Adrenal gland (tissue), 5 donors: ENCODE data around the gene C15orf61.

Source experiments
- POLR2A ChIP-seq, 2 donors: fragments of 450-650 bp; IDR thresholded peaks; one replicate each; pipeline ENCODE4 v1.6.1; 2017; ENCODE audit warnings: antibody characterized with exemption in 2 of 2, mild to moderate bottlenecking in 2 of 2, moderate library complexity in 1 of 2
- TF ChIP-seq, protein P1 (sequence below), 6 experiments: fragments of 450-650 bp in 4 of 6; fragments of 200-600 bp in 2 of 6; sonication (generic) in 1 of 6; IDR thresholded peaks; 1 replicate in 5 of 6; 2 replicates in 1 of 6; pipeline versions ENCODE4 v1.5.1 to v1.8.0; 2016 to 2021; ENCODE audit warnings: antibody characterized with exemption in 6 of 6, mild to moderate bottlenecking in 2 of 6, moderate library complexity in 1 of 6
- donor health status: DM: no; HTN: no; CAD: no.

DNA sequence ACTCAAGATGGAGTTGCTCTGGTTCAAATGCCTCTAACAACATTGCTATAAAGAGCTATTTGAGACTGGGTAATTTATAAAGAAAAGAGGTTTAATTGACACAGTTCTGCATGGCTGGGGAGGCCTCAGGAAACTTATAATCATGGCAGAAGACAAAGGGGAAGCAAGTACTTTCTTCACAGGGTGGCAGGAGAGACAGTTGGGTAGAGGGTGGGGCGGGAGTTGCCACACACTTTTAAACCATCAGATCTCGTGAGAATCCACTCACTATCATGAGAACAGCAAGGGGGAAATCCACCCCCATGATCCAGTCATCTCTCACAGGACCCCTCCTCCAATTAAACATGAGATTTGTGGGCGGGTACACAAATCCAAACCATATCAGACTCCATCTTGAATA, 52.3 kb downstream of the C15orf61 start:
- TF ChIP-seq, protein P1, sequence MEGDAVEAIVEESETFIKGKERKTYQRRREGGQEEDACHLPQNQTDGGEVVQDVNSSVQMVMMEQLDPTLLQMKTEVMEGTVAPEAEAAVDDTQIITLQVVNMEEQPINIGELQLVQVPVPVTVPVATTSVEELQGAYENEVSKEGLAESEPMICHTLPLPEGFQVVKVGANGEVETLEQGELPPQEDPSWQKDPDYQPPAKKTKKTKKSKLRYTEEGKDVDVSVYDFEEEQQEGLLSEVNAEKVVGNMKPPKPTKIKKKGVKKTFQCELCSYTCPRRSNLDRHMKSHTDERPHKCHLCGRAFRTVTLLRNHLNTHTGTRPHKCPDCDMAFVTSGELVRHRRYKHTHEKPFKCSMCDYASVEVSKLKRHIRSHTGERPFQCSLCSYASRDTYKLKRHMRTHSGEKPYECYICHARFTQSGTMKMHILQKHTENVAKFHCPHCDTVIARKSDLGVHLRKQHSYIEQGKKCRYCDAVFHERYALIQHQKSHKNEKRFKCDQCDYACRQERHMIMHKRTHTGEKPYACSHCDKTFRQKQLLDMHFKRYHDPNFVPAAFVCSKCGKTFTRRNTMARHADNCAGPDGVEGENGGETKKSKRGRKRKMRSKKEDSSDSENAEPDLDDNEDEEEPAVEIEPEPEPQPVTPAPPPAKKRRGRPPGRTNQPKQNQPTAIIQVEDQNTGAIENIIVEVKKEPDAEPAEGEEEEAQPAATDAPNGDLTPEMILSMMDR (IDR thresholded peaks at IDR 0.05), result no peak
- TF ChIP-seq POLR2A (IDR thresholded peaks at IDR 0.05), result no peak
